HG02763 (cell line): Measurements from ENCODE around the gene UCP1.
"Not testable (repeated sequence)": the region's sequence is repeated elsewhere in the genome, so short reads cannot be mapped to it uniquely, and the experiment has no call there.

ENCODE experiments used
- ATAC-seq: cut with Tn5 transposase; IDR thresholded peaks from one replicate; pipeline ENCODE4 v1.9.1; 2021; ENCODE audit warnings: mild to moderate bottlenecking, moderate library complexity; ENCODE audit not compliant: unreplicated experiment

UCP1 gene

GRCh38 chr4:140556372-140557085 is 12.2 kb downstream of the UCP1 start:
- peak; percentile 100 for ATAC-seq

GRCh38 chr4:140533951-140534480 is 34.7 kb downstream of the UCP1 start:
- no peak for ATAC-seq

- no peak for ATAC-seq
These were observed 39.3 kb downstream of the UCP1 start for GRCh38 chr4:140529434-140529833.

- peak; percentile 100 for ATAC-seq
These were observed 44.7 kb downstream of the UCP1 start, which contains the start of gene ELMOD2 for GRCh38 chr4:140523857-140524742. ELMOD2 (plus strand) TSS chr4:140524168; CDS start chr4:140525429, 1,261 bp downstream.

GRCh38 chr4:140523370-140523856 is 45.3 kb downstream of the UCP1 start:
- ATAC-seq, result no peak

- no peak for ATAC-seq
These were observed 53.3 kb downstream of the UCP1 start for GRCh38 chr4:140515423-140515822.

- ATAC-seq, result not testable (repeated sequence)
These were observed 55.0 kb downstream of the UCP1 start for GRCh38 chr4:140513765-140514164.
